OCI-LY7 (cell line): Measurements from ENCODE around the gene NUP133. TPM values are rescaled to one million over a fixed set of nuclear protein-coding genes. Genes with fewer than 3 reads are reported as not detected.
"Not testable (repeated sequence)": the region's sequence is repeated elsewhere in the genome, so short reads cannot be mapped to it uniquely, and the experiment has no call there.

Experiments used
- BruUV-seq: library from RNA; stranded (reverse); fragments of 400-500 nt; replicated peaks from 2 replicates; lab custom pipeline; 2021; lab: Mats Ljungman, UMichigan
- CTCF ChIA-PET: fragments of 300-600 bp; sonication (Branson Sonifier 250); formaldehyde crosslinking; loops from one replicate; lab custom pipeline; 2022; ENCODE audit warnings: antibody characterized with exemption; ENCODE audit not compliant: unreplicated experiment; lab: Charles Lee
- POLR2A ChIA-PET: fragments of 300-600 bp; sonication (Branson Sonifier 250); formaldehyde crosslinking; loops from one replicate; lab custom pipeline; 2022; ENCODE audit warnings: antibody characterized with exemption; lab: Charles Lee
- DNase-seq: peaks from one replicate; pipeline ENCODE4 v3.0.0-alpha.2; 2015; ENCODE audit warnings: low spot score
- H2AFZ ChIP-seq: fragments of 200-600 bp; sonication (generic), shearing (Covaris generic); 2 replicates; pipeline ENCODE4 v1.6.1; 2014; ENCODE audit warnings: mild to moderate bottlenecking, antibody characterized with exemption, low read length, moderate library complexity
- H3K27ac ChIP-seq: fragments of 200-600 bp; sonication (generic); 2 replicates; pipeline ENCODE4 v1.5.1; 2014; ENCODE audit warnings: mixed run types, low read depth, mild to moderate bottlenecking, moderate library complexity, low read length, inconsistent platforms; ENCODE audit not compliant: poor library complexity, severe bottlenecking
- H3K36me3 ChIP-seq: fragments of 200-600 bp; sonication (generic); 2 replicates; pipeline ENCODE4 v1.6.1; 2014; ENCODE audit warnings: mild to moderate bottlenecking, antibody characterized with exemption, low read length, moderate library complexity, mixed read lengths; ENCODE audit not compliant: insufficient read depth
- H3K4me1 ChIP-seq: fragments of 200-600 bp; sonication (generic); 2 replicates; pipeline ENCODE4 v1.5.1; 2014; ENCODE audit warnings: mild to moderate bottlenecking, low read length; ENCODE audit not compliant: insufficient read depth, poor library complexity, severe bottlenecking
- H3K4me2 ChIP-seq: fragments of 200-600 bp; sonication (generic); 2 replicates; pipeline ENCODE4 v1.6.1; 2014; ENCODE audit warnings: mild to moderate bottlenecking, low read length
- H3K4me3 ChIP-seq: fragments of 200-600 bp; sonication (generic); 2 replicates; pipeline ENCODE4 v1.5.1; 2014; ENCODE audit warnings: mild to moderate bottlenecking, low read depth, low read length; ENCODE audit not compliant: poor library complexity, severe bottlenecking
- H3K79me2 ChIP-seq: fragments of 200-600 bp; sonication (generic); 2 replicates; pipeline ENCODE4 v1.6.1; 2016; ENCODE audit warnings: low read depth, mild to moderate bottlenecking, low read length, moderate library complexity, mixed read lengths; ENCODE audit not compliant: insufficient read depth
- H3K9me2 ChIP-seq: fragments of 200-600 bp; sonication (generic); 2 replicates; pipeline ENCODE4 v1.6.1; 2016; ENCODE audit warnings: mild to moderate bottlenecking, low read length, mixed read lengths; ENCODE audit not compliant: insufficient read depth
- H3K9me3 ChIP-seq: fragments of 200-600 bp; sonication (generic); 2 replicates; pipeline ENCODE4 v1.6.1; 2014; ENCODE audit warnings: mild to moderate bottlenecking, mixed run types, low read length, mixed read lengths
- H4K20me1 ChIP-seq: fragments of 200-600 bp; sonication (generic); 2 replicates; pipeline ENCODE4 v1.6.1; 2014; ENCODE audit warnings: mild to moderate bottlenecking, antibody characterized with exemption, low read length, moderate library complexity, mixed read lengths; ENCODE audit not compliant: insufficient read depth
- CTCF ChIP-seq: fragments of 200-600 bp; sonication (generic); conservative IDR thresholded peaks from 2 replicates; pipeline ENCODE4 v1.5.1; 2014; ENCODE audit warnings: mild to moderate bottlenecking, antibody characterized with exemption, low read length, moderate library complexity, mixed read lengths
- EZH2phosphoT487 ChIP-seq: fragments of 200-600 bp; sonication (generic); IDR thresholded peaks from 2 replicates; pipeline ENCODE4 v1.6.1; 2018; ENCODE audit warnings: low read depth, borderline replicate concordance, mild to moderate bottlenecking, mixed run types, antibody characterized with exemption, low read length, moderate library complexity, mixed read lengths
- intact Hi-C: fragments of 100-400 bp; cut with micrococcal nuclease; formaldehyde crosslinking; loops from one replicate; pipeline ENCODE4 v1.10.0; 2022; ENCODE audit not compliant: unreplicated experiment
- total RNA-seq, 2 experiments: library from RNA; depleted of rRNA in 1 of 2; stranded (reverse); fragments of >200 nt in 1 of 2; shearing (Covaris generic) in 1 of 2; gene quantifications; 2 replicates each; pipeline ENCODE4 v1.2.3, GENCODE V29; 2014 to 2022

NUP133 gene
- total RNA-seq, 2 experiments from 2014 or later = 33.0 to 50.4 TPM

- no TSS peak for BruUV-seq
These were observed 105.1 kb downstream of the NUP133 start for GRCh38 chr1:229402993-229403392.

DNA sequence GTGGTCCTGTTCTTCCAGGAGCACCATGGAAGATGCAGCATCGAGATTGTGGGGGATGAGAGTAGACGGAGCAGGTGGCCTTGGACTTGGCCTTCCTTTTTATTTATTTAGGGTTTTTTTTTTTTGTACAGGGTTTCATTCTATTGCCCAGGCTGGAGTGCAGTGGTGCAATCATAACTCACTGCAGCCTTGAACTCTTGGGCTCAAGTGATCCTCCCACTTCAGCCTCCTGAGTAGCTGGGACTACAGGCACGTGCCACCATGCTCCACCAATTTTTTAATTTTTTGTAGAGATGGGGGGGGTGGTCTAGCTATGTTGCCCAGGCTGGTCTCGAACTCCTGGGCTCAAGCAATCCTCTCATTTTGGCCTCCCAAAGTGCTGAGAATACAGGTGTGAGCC, 105.8 kb downstream of the NUP133 start:
- DNase-seq, H3K4me3 ChIP-seq, H3K9me3 ChIP-seq, BruUV-seq, intact Hi-C loops, H3K4me1 ChIP-seq, H3K4me2 ChIP-seq, CTCF ChIA-PET, H3K79me2 ChIP-seq, H4K20me1 ChIP-seq, H2AFZ ChIP-seq, H3K27ac ChIP-seq, POLR2A ChIA-PET, H3K9me2 ChIP-seq, H3K36me3 ChIP-seq: not testable (repeated sequence)

More at GRCh38 chr1:229402993-229403392, 105.1 kb downstream of the NUP133 start:
- H3K4me1 ChIP-seq = no peaks in the 10 kb centered on the region
- no peak for DNase-seq
- no peaks in the 10 kb centered on the region for H3K9me3 ChIP-seq
- no peak overlapping the region for H3K27ac ChIP-seq
- intact Hi-C loops = no loop called here
- no peak overlapping the region for H3K4me3 ChIP-seq
- no peaks in the 10 kb centered on the region for H3K9me2 ChIP-seq
- no peak overlapping the region for H3K4me2 ChIP-seq
- H3K79me2 ChIP-seq = no peaks in the 10 kb centered on the region
- H2AFZ ChIP-seq = no peak overlapping the region
- ChIA-PET POLR2A (no interaction called here), CTCF (no interaction called here)
- no peaks in the 10 kb centered on the region for H3K36me3 ChIP-seq
- H4K20me1 ChIP-seq = no peaks in the 10 kb centered on the region
- no peak for TF ChIP-seq EZH2phosphoT487
- TF ChIP-seq CTCF = no peak

DNA sequence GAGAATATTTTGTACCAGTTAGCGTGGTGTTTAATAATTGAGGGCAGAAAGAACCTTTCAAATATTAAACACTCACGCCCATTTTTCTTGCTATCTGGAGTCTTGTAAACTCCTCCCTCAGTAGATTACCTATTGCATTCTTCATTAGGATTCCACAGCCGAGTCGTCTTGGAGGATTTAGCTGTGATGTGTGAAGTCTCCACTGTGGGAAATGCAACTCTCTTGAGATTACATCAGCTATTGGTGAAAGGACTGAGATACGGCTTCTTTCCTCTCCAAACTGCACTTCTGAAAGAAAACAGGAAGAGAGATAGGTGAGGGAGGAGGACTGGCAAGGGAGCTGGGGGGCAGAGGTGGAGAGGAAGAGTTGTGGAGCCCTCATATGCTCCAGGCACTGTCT, 110.4 kb downstream of the NUP133 start:
- no peak for TF ChIP-seq CTCF
- TF ChIP-seq EZH2phosphoT487 = no peak
- no TSS peak for BruUV-seq
- Histone ChIP-seq H3K9me3 (no peaks in the 10 kb centered on the region), H3K4me2 (no peak overlapping the region), H3K36me3 (no peaks in the 10 kb centered on the region), H3K4me3 (no peak overlapping the region), H3K27ac (no peak overlapping the region), H3K4me1 (no peaks in the 10 kb centered on the region), H3K9me2 (no peaks in the 10 kb centered on the region), H3K79me2 (no peaks in the 10 kb centered on the region), H2AFZ (no peak overlapping the region), H4K20me1 (no peaks in the 10 kb centered on the region)
- intact Hi-C loops = no loop called here
- no peak for DNase-seq
- POLR2A ChIA-PET = interaction anchor here (1.0 kb wide), 1 partner anchor 38 kb away, joined by 3 read pairs; no protein-coding TSS in a partner anchor
- CTCF ChIA-PET = no interaction called here
